Activated CD8-positive, alpha-beta T cell treated with anti-CD3 and anti-CD28 coated beads for 36 hours (primary cell): ENCODE data around the gene MYO1B. TPM values are rescaled to one million over a fixed set of nuclear protein-coding genes. Genes with fewer than 3 reads are reported as not detected.

Experiments
- ATAC-seq: fragments of 200-7000 bp; cut with Tn5 transposase; one replicate; pipeline ENCODE4 v1.10.0; 2021; ENCODE audit warnings: mild to moderate bottlenecking, moderate library complexity
- CTCF ChIA-PET: fragments of 350-600 bp; sonication (Branson Sonifier 250); formaldehyde crosslinking; loops from one replicate; lab custom pipeline; 2021; ENCODE audit warnings: antibody characterized with exemption; lab: Charles Lee
- POLR2A ChIA-PET: fragments of 350-600 bp; sonication (Branson Sonifier 250); formaldehyde crosslinking; loops from one replicate; lab custom pipeline; 2021; ENCODE audit warnings: antibody characterized with exemption; lab: Charles Lee
- DNase-seq: peaks from one replicate; pipeline ENCODE4 v3.0.0-alpha.2; 2020
- H3K27ac Mint-ChIP-seq: one replicate; pipeline ENCODE4 v1.8.0; 2021; ENCODE audit warnings: mild to moderate bottlenecking, mixed read lengths
- H3K27me3 Mint-ChIP-seq: one replicate; pipeline ENCODE4 v1.8.0; 2021; ENCODE audit warnings: mixed read lengths
- H3K36me3 Mint-ChIP-seq: one replicate; pipeline ENCODE4 v1.8.0; 2021; ENCODE audit warnings: low read depth, mixed read lengths
- H3K4me1 Mint-ChIP-seq: one replicate; pipeline ENCODE4 v1.8.0; 2021; ENCODE audit warnings: low read depth, mixed read lengths
- H3K4me3 Mint-ChIP-seq: one replicate; pipeline ENCODE4 v1.8.0; 2021; ENCODE audit warnings: mild to moderate bottlenecking, moderate library complexity, mixed read lengths
- H3K9me3 Mint-ChIP-seq: one replicate; pipeline ENCODE4 v1.8.0; 2021; ENCODE audit warnings: mixed read lengths
- CTCF ChIP-seq: fragments of 200-600 bp; IDR thresholded peaks from one replicate; pipeline ENCODE4 v1.8.0; 2022; ENCODE audit warnings: antibody characterized with exemption, mild to moderate bottlenecking
- intact Hi-C: fragments of 100-400 bp; cut with micrococcal nuclease; formaldehyde crosslinking; loops from one replicate; pipeline ENCODE4 v1.10.0; 2022
- total RNA-seq, 2 experiments: library from RNA; stranded (reverse); gene quantifications; one replicate each; pipeline ENCODE4 v1.2.3, GENCODE V29; 2021

MYO1B gene
- total RNA-seq, 2 experiments from 2014 or later: 43.2 to 44.8 TPM

GRCh38 chr2:191244350-191244749 is 854 bp upstream of the MYO1B start:
- ATAC-seq (no peak), DNase-seq (no peak)
- ChIA-PET CTCF (interaction anchor here (1.0 to 1.5 kb wide), 2 partner anchors 27 to 79 kb away, joined by 3 to 7 read pairs; no protein-coding TSS in a partner anchor), POLR2A (no interaction called here)
- TF ChIP-seq CTCF: no peak
- Mint-ChIP-seq H3K4me3 (peak overlapping the region; percentile 70), H3K36me3 (peaks cover 1% of the 10 kb centered on the region), H3K4me1 (peaks cover 18% of the 10 kb centered on the region), H3K9me3 (no peaks in the 10 kb centered on the region), H3K27ac (no peak overlapping the region), H3K27me3 (peaks cover 6% of the 10 kb centered on the region)
- intact Hi-C loops: loop anchor here (10.0 kb wide), 1 partner anchor 260 kb away; no protein-coding TSS in a partner anchor

- POLR2A ChIA-PET: interaction anchor here (0.7 to 1.3 kb wide), 5 partner anchors 51 to 364 kb away, joined by 3 read pairs; no protein-coding TSS in a partner anchor
- DNase-seq: peak; percentile 58
- CTCF ChIA-PET: interaction anchor here (0.9 to 4.6 kb wide), 7 partner anchors 9 to 229 kb away, joined by 3 to 26 read pairs (median 3); no protein-coding TSS in a partner anchor
Measured at GRCh38 chr2:191245869-191246531, 796 bp downstream of the MYO1B start.

DNA sequence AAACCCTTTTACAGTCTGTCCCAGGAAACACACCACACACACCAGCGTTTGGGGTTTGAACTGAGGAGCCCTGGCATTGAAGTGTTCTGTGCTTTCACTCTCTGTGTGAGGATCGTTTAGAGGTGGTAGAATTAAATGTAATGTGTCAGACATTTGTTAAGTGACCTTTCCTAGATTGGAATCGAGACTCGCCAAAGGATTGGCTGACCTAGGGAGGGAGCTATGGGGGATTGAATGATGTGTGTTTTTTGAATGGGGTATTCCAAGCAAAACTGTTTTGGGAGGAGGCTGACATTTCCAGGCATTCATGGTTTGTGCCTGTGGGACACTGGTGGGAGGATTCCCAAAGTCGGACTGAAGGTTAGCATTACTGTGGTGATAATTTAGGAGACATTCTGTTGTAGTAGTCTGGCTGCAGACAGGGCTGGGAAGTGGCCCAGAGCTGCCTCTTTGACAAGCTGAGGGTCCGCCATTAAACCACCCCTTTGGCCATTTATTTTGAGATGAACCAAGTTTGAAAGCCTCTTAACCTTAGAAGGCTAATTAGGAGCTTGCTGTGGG is 1.7 kb downstream of the MYO1B start:
- Mint-ChIP-seq H3K27me3 (peaks cover 6% of the 10 kb centered on the region), H3K4me1 (peaks cover 20% of the 10 kb centered on the region), H3K27ac (no peak overlapping the region), H3K36me3 (peaks cover 1% of the 10 kb centered on the region), H3K4me3 (peak overlapping the region; percentile 83), H3K9me3 (no peaks in the 10 kb centered on the region)
- ATAC-seq (no peak), DNase-seq (peak; percentile 12)
- intact Hi-C loops: loop anchor here (10.0 kb wide), 1 partner anchor 258 kb away; no protein-coding TSS in a partner anchor
- POLR2A ChIA-PET: interaction anchor here (0.9 to 1.4 kb wide), 6 partner anchors 11 to 365 kb away, joined by 3 read pairs; no protein-coding TSS in a partner anchor
- CTCF ChIA-PET: interaction anchor here (0.9 to 4.6 kb wide), 6 partner anchors 29 to 307 kb away, joined by 3 to 26 read pairs (median 3); no protein-coding TSS in a partner anchor
- TF ChIP-seq CTCF: no peak

More at GRCh38 chr2:191245869-191246531, 796 bp downstream of the MYO1B start:
- no peaks in the 10 kb centered on the region for H3K9me3 Mint-ChIP-seq
- H3K27me3 Mint-ChIP-seq: peaks cover 6% of the 10 kb centered on the region
- H3K36me3 Mint-ChIP-seq: peaks cover 1% of the 10 kb centered on the region
- peaks cover 20% of the 10 kb centered on the region for H3K4me1 Mint-ChIP-seq
- intact Hi-C loops: loop anchor here (10.0 kb wide), 1 partner anchor 259 kb away; no protein-coding TSS in a partner anchor
- peak overlapping the region; percentile 67 for H3K27ac Mint-ChIP-seq
- peak; percentile 49 for ATAC-seq
- H3K4me3 Mint-ChIP-seq: peak overlapping the region; percentile 83
- no peak for TF ChIP-seq CTCF

GRCh38 chr2:191247381-191248057 is 2.3 kb downstream of the MYO1B start:
- H3K27ac Mint-ChIP-seq: no peak overlapping the region
- H3K4me3 Mint-ChIP-seq: peak overlapping the region; percentile 8
- ATAC-seq (no peak), DNase-seq (no peak)
- peaks cover 6% of the 10 kb centered on the region for H3K27me3 Mint-ChIP-seq
- H3K36me3 Mint-ChIP-seq: peaks cover 1% of the 10 kb centered on the region
- POLR2A ChIA-PET: interaction anchor here (0.9 to 1.4 kb wide), 3 partner anchors 12 to 55 kb away, joined by 3 read pairs; no protein-coding TSS in a partner anchor
- no peaks in the 10 kb centered on the region for H3K9me3 Mint-ChIP-seq
- CTCF ChIA-PET: interaction anchor here (0.6 to 4.6 kb wide), 4 partner anchors 29 to 306 kb away, joined by 3 to 26 read pairs (median 3); no protein-coding TSS in a partner anchor
- intact Hi-C loops: loop anchor here (10.0 kb wide), 1 partner anchor 257 kb away; no protein-coding TSS in a partner anchor
- peaks cover 20% of the 10 kb centered on the region for H3K4me1 Mint-ChIP-seq
- no peak for TF ChIP-seq CTCF
